ENCODE measurements around the gene MZB1.
A peak's percentile ranks its signal among the peaks of the same experiment; 100 is the strongest.

Gene MZB1

DNA sequence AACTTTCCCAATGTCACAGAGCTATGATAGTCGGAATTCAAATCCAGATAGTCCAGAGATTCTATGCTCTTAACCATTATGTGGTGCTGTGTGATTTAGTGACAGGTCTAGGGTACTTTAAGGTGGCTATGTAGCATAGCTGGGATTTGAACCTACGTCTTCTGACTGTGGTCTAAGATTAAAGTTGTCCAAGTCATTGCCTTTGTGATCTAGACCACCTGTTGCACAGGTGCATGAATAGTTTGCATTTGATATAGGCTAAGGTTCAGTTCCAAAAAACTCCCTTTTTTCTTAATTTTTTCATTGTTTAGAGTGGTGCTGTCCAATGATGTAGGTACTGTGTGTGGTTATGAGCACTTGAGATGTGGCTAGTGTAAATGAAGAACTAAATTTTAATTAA lies 45.5 kb downstream of the MZB1 start:
- Histone ChIP-seq H3K79me2 (peaks cover 53% of the 10 kb centered on the region), H3K27me3 (ENCODE audit: control insufficient read depth, insufficient read depth, low read length) (no peaks in the 10 kb centered on the region), H3K9ac (no peak overlapping the region), H3K4me2 (ENCODE audit: low read length) (no peak overlapping the region), H3K36me3 (ENCODE audit: control insufficient read depth, insufficient read depth, low read length) (no peaks in the 10 kb centered on the region), H3K9me3 (ENCODE audit: control insufficient read depth, low read length) (no peaks in the 10 kb centered on the region), H3K4me1 (peaks cover 9% of the 10 kb centered on the region), H3K27ac (no peak overlapping the region), H3K4me3 (ENCODE audit: low read depth, low read length) (no peak overlapping the region), H2AFZ (no peak overlapping the region)
- TF ChIP-seq, protein P1, sequence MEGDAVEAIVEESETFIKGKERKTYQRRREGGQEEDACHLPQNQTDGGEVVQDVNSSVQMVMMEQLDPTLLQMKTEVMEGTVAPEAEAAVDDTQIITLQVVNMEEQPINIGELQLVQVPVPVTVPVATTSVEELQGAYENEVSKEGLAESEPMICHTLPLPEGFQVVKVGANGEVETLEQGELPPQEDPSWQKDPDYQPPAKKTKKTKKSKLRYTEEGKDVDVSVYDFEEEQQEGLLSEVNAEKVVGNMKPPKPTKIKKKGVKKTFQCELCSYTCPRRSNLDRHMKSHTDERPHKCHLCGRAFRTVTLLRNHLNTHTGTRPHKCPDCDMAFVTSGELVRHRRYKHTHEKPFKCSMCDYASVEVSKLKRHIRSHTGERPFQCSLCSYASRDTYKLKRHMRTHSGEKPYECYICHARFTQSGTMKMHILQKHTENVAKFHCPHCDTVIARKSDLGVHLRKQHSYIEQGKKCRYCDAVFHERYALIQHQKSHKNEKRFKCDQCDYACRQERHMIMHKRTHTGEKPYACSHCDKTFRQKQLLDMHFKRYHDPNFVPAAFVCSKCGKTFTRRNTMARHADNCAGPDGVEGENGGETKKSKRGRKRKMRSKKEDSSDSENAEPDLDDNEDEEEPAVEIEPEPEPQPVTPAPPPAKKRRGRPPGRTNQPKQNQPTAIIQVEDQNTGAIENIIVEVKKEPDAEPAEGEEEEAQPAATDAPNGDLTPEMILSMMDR (IDR thresholded peaks at IDR 0.05): no peak

- TF ChIP-seq, protein P1 (IDR thresholded peaks at IDR 0.05): no peak
- no peak overlapping the region for H3K27ac ChIP-seq
- peak overlapping the region; percentile 91 for H3K4me3 ChIP-seq (ENCODE audit: low read depth, low read length)
- no peaks in the 10 kb centered on the region for H3K36me3 ChIP-seq (ENCODE audit: control insufficient read depth, insufficient read depth, low read length)
- H3K4me1 ChIP-seq: peaks cover 9% of the 10 kb centered on the region
- no peak overlapping the region for H3K9ac ChIP-seq
- no peak overlapping the region for H2AFZ ChIP-seq
- H3K9me3 ChIP-seq (ENCODE audit: control insufficient read depth, low read length): no peaks in the 10 kb centered on the region
- H3K4me2 ChIP-seq (ENCODE audit: low read length): peak overlapping the region; percentile 88
- H3K27me3 ChIP-seq (ENCODE audit: control insufficient read depth, insufficient read depth, low read length): no peaks in the 10 kb centered on the region
- peaks cover 46% of the 10 kb centered on the region for H3K79me2 ChIP-seq
These were observed 46.2 kb downstream of the MZB1 start for GRCh38 chr5:139343476-139343875.

- H3K4me1 ChIP-seq: peaks cover 9% of the 10 kb centered on the region
These were observed 47.3 kb downstream of the MZB1 start for GRCh38 chr5:139342423-139342723.

GRCh38 chr5:139341689-139342422 lies 47.9 kb downstream of the MZB1 start, which contains the start of gene PAIP2:
TSS of gene PAIP2 (plus strand) at chr5:139341854. CDS start at chr5:139363785, 21,931 bp downstream.
- Histone ChIP-seq H3K4me2 (ENCODE audit: low read length) (peak within 1 kb of the TSS; percentile 88), H3K79me2 (peaks cover 37% of the 10 kb centered on the region), H3K4me3 (ENCODE audit: low read depth, low read length) (peak within 1 kb of the TSS; percentile 91), H3K9me3 (ENCODE audit: control insufficient read depth, low read length) (no peaks in the 10 kb centered on the region), H3K4me1 (peaks cover 9% of the 10 kb centered on the region), H3K9ac (peak within 1 kb of the TSS; percentile 88), H3K36me3 (ENCODE audit: control insufficient read depth, insufficient read depth, low read length) (no peaks in the 10 kb centered on the region), H3K27me3 (ENCODE audit: control insufficient read depth, insufficient read depth, low read length) (no peaks in the 10 kb centered on the region), H2AFZ (peak within 1 kb of the TSS; percentile 91), H3K27ac (peak within 1 kb of the TSS; percentile 98)
- TF ChIP-seq, protein P1 (IDR thresholded peaks at IDR 0.05): peak; percentile 90

More at GRCh38 chr5:139342423-139342723, 47.3 kb downstream of the MZB1 start:
- Histone ChIP-seq H3K4me2 (ENCODE audit: low read length) (peak overlapping the region; percentile 88), H3K9me3 (ENCODE audit: control insufficient read depth, low read length) (no peaks in the 10 kb centered on the region), H3K36me3 (ENCODE audit: control insufficient read depth, insufficient read depth, low read length) (no peaks in the 10 kb centered on the region), H3K27me3 (ENCODE audit: control insufficient read depth, insufficient read depth, low read length) (no peaks in the 10 kb centered on the region), H3K4me3 (ENCODE audit: low read depth, low read length) (peak overlapping the region; percentile 91), H3K9ac (no peak overlapping the region), H3K27ac (peak overlapping the region; percentile 98), H2AFZ (peak overlapping the region; percentile 91), H3K79me2 (peaks cover 41% of the 10 kb centered on the region)
- TF ChIP-seq, protein P1 (IDR thresholded peaks at IDR 0.05): no peak
